Progenitor cell of endocrine pancreas (in vitro differentiated cells): Measurements from ENCODE around the gene RND1. TPM values are rescaled to one million over a fixed set of nuclear protein-coding genes. Genes with fewer than 3 reads are reported as not detected.

Experiments used
- DNase-seq: peaks from one replicate; pipeline ENCODE4 v3.0.0; 2021; ENCODE audit warnings: low spot score; ENCODE audit not compliant: unreplicated experiment
- H3K27ac Mint-ChIP-seq: 2 replicates; pipeline ENCODE4 v1.8.0; 2021; ENCODE audit warnings: mild to moderate bottlenecking, moderate library complexity, mixed read lengths
- H3K27me3 Mint-ChIP-seq: 2 replicates; pipeline ENCODE4 v1.8.0; 2021; ENCODE audit warnings: mixed read lengths
- H3K36me3 Mint-ChIP-seq: 2 replicates; pipeline ENCODE4 v1.8.0; 2022; ENCODE audit warnings: mixed read lengths; ENCODE audit not compliant: insufficient read depth
- H3K4me1 Mint-ChIP-seq: 2 replicates; pipeline ENCODE4 v1.8.0; 2021; ENCODE audit warnings: low read depth, mixed read lengths
- H3K4me3 Mint-ChIP-seq: 2 replicates; pipeline ENCODE4 v1.8.0; 2021; ENCODE audit warnings: low read depth, mild to moderate bottlenecking, moderate library complexity, mixed read lengths
- H3K9me3 Mint-ChIP-seq: 2 replicates; pipeline ENCODE4 v1.8.0; 2021; ENCODE audit warnings: low read depth, mixed read lengths
- total RNA-seq: library from RNA; stranded (reverse); gene quantifications from 2 replicates; pipeline ENCODE4 v1.2.1, GENCODE V29; 2021
- TF ChIP-seq, protein P1 (sequence below): fragments of 200-600 bp; sonication (generic); IDR thresholded peaks from one replicate; pipeline ENCODE4 v1.5.0; 2021; ENCODE audit warnings: antibody characterized with exemption, mild to moderate bottlenecking; ENCODE audit not compliant: unreplicated experiment

RND1 gene
- total RNA-seq, 1 donor from 2014 or later: 12.5 TPM

DNA sequence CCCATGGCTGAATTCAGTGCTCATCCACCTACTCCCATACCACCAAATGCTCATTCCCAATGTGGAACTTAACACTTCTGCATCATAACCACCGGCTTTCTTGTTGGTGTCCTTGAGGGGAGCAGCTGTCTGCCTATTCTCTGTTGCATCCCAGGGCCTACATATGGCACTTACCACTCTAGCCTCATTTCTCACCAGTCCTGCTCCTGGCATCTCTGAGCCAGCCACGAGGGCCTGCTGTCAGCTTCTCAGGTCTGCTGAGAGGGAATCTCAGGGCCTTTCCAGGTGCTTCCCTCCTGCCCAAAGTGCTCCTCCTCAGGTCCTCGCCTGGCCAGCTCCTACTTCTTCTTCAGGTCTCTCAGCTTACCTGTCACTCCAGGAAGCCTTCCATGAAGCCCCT lies 24.0 kb upstream of the RND1 start:
- Mint-ChIP-seq H3K36me3 (no peaks in the 10 kb centered on the region), H3K27me3 (no peaks in the 10 kb centered on the region), H3K9me3 (no peaks in the 10 kb centered on the region), H3K4me1 (peaks cover 7% of the 10 kb centered on the region), H3K27ac (no peak overlapping the region), H3K4me3 (no peak overlapping the region)
- TF ChIP-seq, protein P1, sequence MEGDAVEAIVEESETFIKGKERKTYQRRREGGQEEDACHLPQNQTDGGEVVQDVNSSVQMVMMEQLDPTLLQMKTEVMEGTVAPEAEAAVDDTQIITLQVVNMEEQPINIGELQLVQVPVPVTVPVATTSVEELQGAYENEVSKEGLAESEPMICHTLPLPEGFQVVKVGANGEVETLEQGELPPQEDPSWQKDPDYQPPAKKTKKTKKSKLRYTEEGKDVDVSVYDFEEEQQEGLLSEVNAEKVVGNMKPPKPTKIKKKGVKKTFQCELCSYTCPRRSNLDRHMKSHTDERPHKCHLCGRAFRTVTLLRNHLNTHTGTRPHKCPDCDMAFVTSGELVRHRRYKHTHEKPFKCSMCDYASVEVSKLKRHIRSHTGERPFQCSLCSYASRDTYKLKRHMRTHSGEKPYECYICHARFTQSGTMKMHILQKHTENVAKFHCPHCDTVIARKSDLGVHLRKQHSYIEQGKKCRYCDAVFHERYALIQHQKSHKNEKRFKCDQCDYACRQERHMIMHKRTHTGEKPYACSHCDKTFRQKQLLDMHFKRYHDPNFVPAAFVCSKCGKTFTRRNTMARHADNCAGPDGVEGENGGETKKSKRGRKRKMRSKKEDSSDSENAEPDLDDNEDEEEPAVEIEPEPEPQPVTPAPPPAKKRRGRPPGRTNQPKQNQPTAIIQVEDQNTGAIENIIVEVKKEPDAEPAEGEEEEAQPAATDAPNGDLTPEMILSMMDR: no peak
- no peak for DNase-seq

DNA sequence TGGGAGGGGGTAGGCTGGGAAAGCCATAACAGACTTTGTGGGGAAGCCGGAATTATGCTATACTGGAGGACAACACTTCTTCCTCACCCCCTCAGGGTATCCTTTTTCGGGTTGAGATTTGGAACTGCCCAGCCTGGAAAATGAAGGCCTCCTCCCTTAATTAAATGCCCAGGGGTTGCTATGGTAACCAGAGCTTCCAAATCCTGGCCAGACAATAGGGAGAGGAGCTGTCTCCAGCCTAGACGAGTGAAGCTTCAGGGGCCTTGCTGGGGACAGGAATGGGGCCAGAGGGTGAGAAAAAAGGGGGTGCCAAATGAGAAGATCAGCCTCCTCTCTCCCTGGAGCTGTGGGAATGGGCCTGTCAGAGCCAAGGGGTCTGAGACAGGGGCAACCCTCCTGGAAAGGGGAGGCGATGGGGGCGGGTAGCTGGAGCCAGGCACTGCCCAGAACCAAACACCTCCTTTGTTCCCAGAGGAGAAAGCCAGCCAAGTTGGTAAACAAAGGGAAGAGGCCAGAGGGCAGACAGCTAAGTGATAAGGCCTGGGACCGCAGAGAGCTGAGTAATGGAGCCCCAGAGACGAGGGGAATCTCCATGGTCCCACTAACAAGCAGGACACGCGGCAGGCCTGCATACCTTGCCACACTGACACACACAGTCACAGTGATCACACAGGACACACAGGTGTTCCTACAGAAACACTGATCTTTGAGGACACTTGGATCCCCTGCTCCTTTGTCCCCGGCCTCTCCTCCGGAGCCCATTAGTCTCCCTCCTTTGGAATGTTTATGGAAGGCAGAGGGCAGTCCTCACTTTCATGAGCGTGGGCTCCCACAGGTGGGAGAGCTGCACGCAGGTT lies 17.9 kb upstream of the RND1 start:
- peak overlapping the region; percentile 97 for H3K27ac Mint-ChIP-seq

DNA sequence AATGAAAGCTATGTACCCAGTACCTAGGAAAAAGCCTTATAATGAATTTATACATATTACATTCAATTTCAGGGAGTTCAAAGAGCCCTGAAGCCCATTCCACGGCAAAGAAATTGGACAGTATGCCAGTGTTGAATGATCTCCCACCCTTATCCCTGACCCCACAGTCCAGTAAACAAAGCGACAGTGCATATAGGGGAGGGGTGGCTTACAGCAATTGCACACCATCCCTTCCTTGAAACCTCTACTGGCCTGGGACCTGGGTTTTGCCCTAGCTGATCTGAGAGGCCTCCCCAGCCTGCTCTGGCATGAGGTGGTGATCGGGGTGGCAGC lies 17.3 kb upstream of the RND1 start:
- Mint-ChIP-seq H3K4me3 (peak overlapping the region; percentile 26), H3K27me3 (no peaks in the 10 kb centered on the region), H3K36me3 (no peaks in the 10 kb centered on the region), H3K27ac (peak overlapping the region; percentile 97), H3K9me3 (no peaks in the 10 kb centered on the region), H3K4me1 (peaks cover 39% of the 10 kb centered on the region)
- DNase-seq: no peak
- TF ChIP-seq, protein P1: no peak

More for the DNA sequence above, 17.9 kb upstream of the RND1 start:
- Mint-ChIP-seq H3K36me3 (no peaks in the 10 kb centered on the region), H3K4me1 (peaks cover 39% of the 10 kb centered on the region), H3K4me3 (peak overlapping the region; percentile 57), H3K9me3 (no peaks in the 10 kb centered on the region), H3K27me3 (no peaks in the 10 kb centered on the region)
- DNase-seq: peak; percentile 26
- TF ChIP-seq, protein P1: no peak

DNA sequence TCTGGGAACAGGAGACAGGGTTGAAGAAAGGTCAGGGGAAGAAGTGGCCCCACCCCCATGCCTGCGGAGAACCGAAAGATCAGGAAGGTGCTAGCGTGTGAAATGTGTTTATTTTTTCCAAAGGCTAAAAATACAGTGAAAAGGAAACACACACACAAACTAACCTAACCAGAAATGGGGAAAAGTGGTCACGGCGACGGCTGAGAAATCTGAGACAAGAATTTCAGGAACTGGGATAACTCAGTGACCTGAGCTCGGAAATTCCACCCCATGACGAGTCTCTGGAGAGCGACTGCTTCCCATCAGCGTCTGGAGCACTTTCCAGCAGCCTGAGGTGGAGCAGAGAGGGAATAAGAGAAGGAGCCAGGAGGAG lies 16.6 kb upstream of the RND1 start:
- Mint-ChIP-seq H3K4me3 (peak overlapping the region; percentile 49), H3K27me3 (no peaks in the 10 kb centered on the region), H3K36me3 (no peaks in the 10 kb centered on the region), H3K27ac (peak overlapping the region; percentile 97), H3K4me1 (peaks cover 39% of the 10 kb centered on the region), H3K9me3 (no peaks in the 10 kb centered on the region)
- no peak for DNase-seq
- TF ChIP-seq, protein P1: no peak

DNA sequence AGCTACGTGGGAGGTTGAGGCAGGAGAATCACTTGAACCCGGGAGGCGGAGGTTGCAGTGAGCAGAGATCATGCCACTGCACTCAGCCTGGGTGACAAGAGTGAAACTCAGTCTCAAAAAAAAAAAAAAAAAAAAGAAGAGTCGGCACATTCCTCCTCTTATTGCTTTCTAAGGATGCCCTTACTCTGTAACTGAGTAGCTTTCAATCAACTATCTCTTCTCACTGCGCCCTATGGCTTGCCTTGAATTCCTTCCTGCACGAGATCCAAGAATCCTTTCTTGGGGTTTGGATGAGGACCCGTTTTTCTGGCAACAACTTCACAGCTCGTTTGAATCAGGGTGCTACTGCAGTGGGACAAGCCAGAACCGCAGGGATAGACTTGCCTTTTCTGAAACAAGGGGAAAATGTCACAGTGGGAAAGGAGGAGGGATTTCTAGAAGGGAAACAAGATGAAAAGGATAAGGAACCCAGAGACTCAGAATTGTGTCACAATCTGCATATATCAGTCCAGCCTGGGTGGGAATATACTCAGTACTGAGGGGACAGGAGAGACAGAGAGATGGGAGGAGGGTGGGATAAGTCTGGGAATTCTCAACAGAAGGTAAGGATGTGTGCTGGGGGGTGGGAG lies 16.1 kb upstream of the RND1 start:
- Mint-ChIP-seq H3K9me3 (no peaks in the 10 kb centered on the region), H3K27ac (peak overlapping the region; percentile 97), H3K27me3 (no peaks in the 10 kb centered on the region), H3K4me3 (peak overlapping the region; percentile 49), H3K36me3 (no peaks in the 10 kb centered on the region), H3K4me1 (peaks cover 39% of the 10 kb centered on the region)
- TF ChIP-seq, protein P1: no peak
- DNase-seq: no peak
